IMR-90 (cell line): ENCODE data around the gene RIPOR3. TPM values are rescaled to one million over a fixed set of nuclear protein-coding genes. Genes with fewer than 3 reads are reported as not detected.

Source experiments
- ATAC-seq: fragments of 200-7000 bp; cut with Tn5 transposase; 2 replicates; pipeline ENCODE4 v1.9.1; 2020; ENCODE audit warnings: low read depth, mild to moderate bottlenecking, moderate library complexity
- BruUV-seq: library from RNA; stranded (reverse); fragments of 400-500 nt; replicated peaks from 2 replicates; lab custom pipeline; 2021; lab: Mats Ljungman, UMichigan
- CTCF ChIA-PET: fragments of 300-600 bp; formaldehyde crosslinking; extraction: SDS; loops from one replicate; lab custom pipeline; 2021; ENCODE audit warnings: antibody characterized with exemption; lab: Yijun Ruan, JAX
- POLR2A ChIA-PET: fragments of 300-600 bp; sonication (Branson Sonifier 250); formaldehyde crosslinking; loops from one replicate; lab custom pipeline; 2022; ENCODE audit warnings: antibody characterized with exemption; ENCODE audit not compliant: unreplicated experiment; lab: Charles Lee
- DNase-seq: peaks from one replicate; pipeline ENCODE4 v3.0.0; 2013
- H2AFZ ChIP-seq: replicated peaks from 2 replicates; pipeline ENCODE3; 2013; ENCODE audit warnings: low read length, mild to moderate bottlenecking; ENCODE audit not compliant: poor library complexity
- H2AK5ac ChIP-seq: 2 replicates; pipeline ENCODE4 v1.6.1; 2013; ENCODE audit warnings: low read depth, low read length, inconsistent platforms
- H2AK9ac ChIP-seq: replicated peaks from 2 replicates; pipeline ENCODE3; 2013; ENCODE audit warnings: mild to moderate bottlenecking, low read depth, low read length, moderate library complexity; ENCODE audit not compliant: poor library complexity
- H2BK120ac ChIP-seq: 2 replicates; pipeline ENCODE4 v1.6.1; 2013; ENCODE audit warnings: low read depth, low read length, inconsistent platforms
- H2BK15ac ChIP-seq: 3 replicates; pipeline ENCODE4 v1.6.1; 2013; ENCODE audit warnings: low read depth, low read length, inconsistent platforms
- H2BK20ac ChIP-seq: 2 replicates; pipeline ENCODE4 v1.6.1; 2013; ENCODE audit warnings: low read depth, mild to moderate bottlenecking, inconsistent platforms, low read length, moderate library complexity
- H2BK5ac ChIP-seq: 2 replicates; pipeline ENCODE4 v1.6.1; 2013; ENCODE audit warnings: mild to moderate bottlenecking, low read depth, low read length, inconsistent platforms; ENCODE audit not compliant: poor library complexity, severe bottlenecking
- H3K14ac ChIP-seq: replicated peaks from 2 replicates; pipeline ENCODE4 v1.6.1; 2013; ENCODE audit warnings: low read depth, low read length, inconsistent platforms
- H3K18ac ChIP-seq: 2 replicates; pipeline ENCODE4 v1.6.1; 2013; ENCODE audit warnings: low read depth, low read length, control low read depth
- H3K23ac ChIP-seq: 2 replicates; pipeline ENCODE4 v1.6.1; 2013; ENCODE audit warnings: low read depth, low read length, inconsistent platforms
- H3K27ac ChIP-seq: 2 replicates; pipeline ENCODE4 v1.5.1; 2013; ENCODE audit warnings: mild to moderate bottlenecking, control low read depth, low read length; ENCODE audit not compliant: insufficient read depth
- H3K27me3 ChIP-seq: 2 replicates; pipeline ENCODE4 v1.6.1; 2013; ENCODE audit warnings: low read length; ENCODE audit not compliant: control insufficient read depth, insufficient read depth
- H3K36me3 ChIP-seq: 2 replicates; pipeline ENCODE4 v1.6.1; 2013; ENCODE audit warnings: low read length, mixed read lengths; ENCODE audit not compliant: control insufficient read depth, insufficient read depth
- H3K4ac ChIP-seq: 2 replicates; pipeline ENCODE4 v1.6.1; 2013; ENCODE audit warnings: low read depth, low read length, inconsistent platforms
- H3K4me1 ChIP-seq: 2 replicates; pipeline ENCODE4 v1.6.1; 2013; ENCODE audit warnings: low read length, mixed read lengths; ENCODE audit not compliant: control insufficient read depth, insufficient read depth
- H3K4me2 ChIP-seq: 2 replicates; pipeline ENCODE4 v1.6.1; 2013; ENCODE audit warnings: low read depth, mild to moderate bottlenecking, control low read depth, low read length, moderate library complexity
- H3K4me3 ChIP-seq: 2 replicates; pipeline ENCODE4 v1.5.1; 2013; ENCODE audit warnings: low read depth, mild to moderate bottlenecking, control low read depth, low read length, moderate library complexity; ENCODE audit not compliant: insufficient read depth
- H3K56ac ChIP-seq: 2 replicates; pipeline ENCODE4 v1.6.1; 2013; ENCODE audit warnings: low read length, inconsistent platforms; ENCODE audit not compliant: insufficient read depth; ENCODE audit errors: extremely low read depth
- H3K79me1 ChIP-seq, 2 experiments: 2 replicates each; pipeline ENCODE4 v1.6.1; 2013; ENCODE audit warnings: low read length in 2 of 2, inconsistent platforms in 1 of 2, low read depth in 1 of 2
- H3K9ac ChIP-seq: 2 replicates; pipeline ENCODE4 v1.6.1; 2013; ENCODE audit warnings: low read depth, low read length, control low read depth
- H3K9me1 ChIP-seq: 2 replicates; pipeline ENCODE4 v1.6.1; 2013; ENCODE audit warnings: low read length, inconsistent platforms; ENCODE audit not compliant: insufficient read depth
- H3K9me3 ChIP-seq: 2 replicates; pipeline ENCODE4 v1.6.1; 2013; ENCODE audit warnings: low read length; ENCODE audit not compliant: control insufficient read depth, insufficient read depth
- H4K20me1 ChIP-seq: 2 replicates; pipeline ENCODE4 v1.6.1; 2013; ENCODE audit warnings: low read length, inconsistent platforms; ENCODE audit not compliant: insufficient read depth
- H4K5ac ChIP-seq: 2 replicates; pipeline ENCODE4 v1.6.1; 2013; ENCODE audit warnings: mild to moderate bottlenecking, low read depth, low read length, control low read depth
- H4K8ac ChIP-seq, 2 experiments: 2 replicates each; pipeline ENCODE4 v1.6.1; 2013; ENCODE audit warnings: low read depth in 2 of 2, low read length in 2 of 2, control low read depth in 1 of 2, inconsistent platforms in 1 of 2
- H4K91ac ChIP-seq: 2 replicates; pipeline ENCODE4 v1.6.1; 2013; ENCODE audit warnings: low read depth, low read length, inconsistent platforms; ENCODE audit not compliant: insufficient read depth
- FOS ChIP-seq: fragments of 150-350 bp; IDR thresholded peaks from 2 replicates; pipeline ENCODE4 v1.6.1; 2016; ENCODE audit warnings: low read depth, low read length
- MAFK ChIP-seq: IDR thresholded peaks from 2 replicates; pipeline ENCODE4 v1.6.1; 2012; ENCODE audit warnings: low read depth, low read length, improper control_type of control experiment
- POLR2A ChIP-seq: IDR thresholded peaks from 2 replicates; pipeline ENCODE4 v1.6.1; 2012; ENCODE audit warnings: mild to moderate bottlenecking, low read depth, low read length
- RAD21 ChIP-seq: IDR thresholded peaks from 2 replicates; pipeline ENCODE4 v1.6.1; 2012; ENCODE audit warnings: low read length, improper control_type of control experiment
- RCOR1 ChIP-seq: IDR thresholded peaks from 2 replicates; pipeline ENCODE4 v1.6.1; 2012; ENCODE audit warnings: mild to moderate bottlenecking, low read length, improper control_type of control experiment; ENCODE audit not compliant: insufficient replicate concordance
- RFX5 ChIP-seq: IDR thresholded peaks from 2 replicates; pipeline ENCODE4 v1.8.0; 2012; ENCODE audit warnings: low read depth, mild to moderate bottlenecking, low read length, moderate library complexity
- SMC3 ChIP-seq: fragments of 150-350 bp; IDR thresholded peaks from 2 replicates; pipeline ENCODE4 v1.6.1; 2016; ENCODE audit warnings: low read depth, mild to moderate bottlenecking, antibody characterized with exemption, low read length, moderate library complexity
- WGBS, 2 experiments: methylation state at CpG; one replicate each; pipeline versions ENCODE4 v1.1.5 to v1.1.7; 2013; ENCODE audit warnings: missing lambda C conversion rate in 2 of 2; ENCODE audit not compliant: insufficient read length in 1 of 2; ENCODE audit errors: extremely low coverage in 2 of 2; 5-methylcytosine and 5-hydroxymethylcytosine counted together
- dilution Hi-C: fragments of 300-500 bp; cut with HindIII; formaldehyde crosslinking; loops from one replicate; pipeline ENCODE4 v1.14.3; 2018; ENCODE audit warnings: low sequenced_read_pairs; ENCODE audit not compliant: unreplicated experiment
- in situ Hi-C: fragments of 300-500 bp; cut with MboI; formaldehyde crosslinking; loops from 3 replicates; pipeline ENCODE4 v1.14.3; 2019; ENCODE audit warnings: low sequenced_read_pairs, inconsistent platforms, mixed read lengths
- intact Hi-C: fragments of 100-400 bp; cut with micrococcal nuclease; formaldehyde crosslinking; loops from 2 replicates; pipeline ENCODE4 v1.10.0; 2022
- polyA plus RNA-seq, 3 experiments: library from polyadenylated mRNA; depleted of rRNA; stranded (reverse); fragments of >200 nt; gene quantifications; 2 replicates each; pipeline ENCODE4 v1.2.3, GENCODE V29; 2012; ENCODE audit warnings: low replicate concordance in 1 of 3
- total RNA-seq: library from RNA; depleted of rRNA; stranded (reverse); fragments of >200 nt; gene quantifications from 2 replicates; pipeline ENCODE4 v1.2.3, GENCODE V29; 2012
- TF ChIP-seq, protein P1 (sequence below): fragments of 150-350 bp; IDR thresholded peaks from 2 replicates; pipeline ENCODE4 v1.6.1; 2016; ENCODE audit warnings: low read depth, mild to moderate bottlenecking, low read length, moderate library complexity, borderline replicate concordance
- TF ChIP-seq, protein P2 (sequence below): fragments of 150-350 bp; IDR thresholded peaks from 2 replicates; pipeline ENCODE4 v1.6.1; 2017; ENCODE audit warnings: mild to moderate bottlenecking, antibody characterized with exemption, low read length, low read depth

RIPOR3 gene
- total and polyA plus RNA-seq, 2 of the 4 experiments (the other 2 are of a cell fraction) = 0.54 to 1.7 TPM

- TF ChIP-seq, protein P1, sequence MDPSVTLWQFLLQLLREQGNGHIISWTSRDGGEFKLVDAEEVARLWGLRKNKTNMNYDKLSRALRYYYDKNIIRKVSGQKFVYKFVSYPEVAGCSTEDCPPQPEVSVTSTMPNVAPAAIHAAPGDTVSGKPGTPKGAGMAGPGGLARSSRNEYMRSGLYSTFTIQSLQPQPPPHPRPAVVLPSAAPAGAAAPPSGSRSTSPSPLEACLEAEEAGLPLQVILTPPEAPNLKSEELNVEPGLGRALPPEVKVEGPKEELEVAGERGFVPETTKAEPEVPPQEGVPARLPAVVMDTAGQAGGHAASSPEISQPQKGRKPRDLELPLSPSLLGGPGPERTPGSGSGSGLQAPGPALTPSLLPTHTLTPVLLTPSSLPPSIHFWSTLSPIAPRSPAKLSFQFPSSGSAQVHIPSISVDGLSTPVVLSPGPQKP = no peak
Measured at GRCh38 chr20:50543326-50543725, 148.0 kb downstream of the RIPOR3 start (continued).

GRCh38 chr20:50541606-50542041, 149.7 kb downstream of the RIPOR3 start:
- peak overlapping the region; percentile 34 to 94 for H4K8ac ChIP-seq
- peak overlapping the region; percentile 68 for H3K56ac ChIP-seq
- H4K5ac ChIP-seq = peak overlapping the region; percentile 90
- H3K4me3 ChIP-seq = no peak overlapping the region
- peak overlapping the region; percentile 7; the same call in 1 of the 2 replicates for H3K9ac ChIP-seq
- peak overlapping the region; percentile 95 for H3K4ac ChIP-seq
- peak overlapping the region; percentile 97 for H2AK5ac ChIP-seq
- peaks cover 31% of the 10 kb centered on the region for H3K9me1 ChIP-seq
- intact Hi-C loops (no loop called here), dilution Hi-C loops (no loop called here), in situ Hi-C loops (no loop called here)
- ATAC-seq (no peak), DNase-seq (no peak)
- peak overlapping the region; percentile 63 for H2BK15ac ChIP-seq
- H2AFZ ChIP-seq = peak overlapping the region; percentile 48
- peaks cover 25% of the 10 kb centered on the region for H4K20me1 ChIP-seq
- peak overlapping the region; percentile 99 for H2BK5ac ChIP-seq
- no TSS peak for BruUV-seq
- H4K91ac ChIP-seq = peak overlapping the region; percentile 94
- H2AK9ac ChIP-seq = peak overlapping the region; percentile 93
- H3K9me3 ChIP-seq = no peaks in the 10 kb centered on the region
- H3K36me3 ChIP-seq = peaks cover 9% of the 10 kb centered on the region
- peak overlapping the region; percentile 96 for H3K27ac ChIP-seq
- H3K18ac ChIP-seq = peak overlapping the region; percentile 97
- peaks cover 44 to 79% of the 10 kb centered on the region in 2 experiments for H3K79me1 ChIP-seq
- peak overlapping the region; percentile 60; the same call in 1 of the 2 replicates for H3K4me2 ChIP-seq
- H3K4me1 ChIP-seq = peaks cover 26% of the 10 kb centered on the region
- CTCF ChIA-PET = no interaction called here
- no peaks in the 10 kb centered on the region for H3K27me3 ChIP-seq
- peak overlapping the region; percentile 89 for H3K14ac ChIP-seq
- peak overlapping the region; percentile 97 for H3K23ac ChIP-seq
- peak overlapping the region; percentile 94 for H2BK20ac ChIP-seq
- H2BK120ac ChIP-seq = peak overlapping the region; percentile 96
- TF ChIP-seq, protein P2, sequence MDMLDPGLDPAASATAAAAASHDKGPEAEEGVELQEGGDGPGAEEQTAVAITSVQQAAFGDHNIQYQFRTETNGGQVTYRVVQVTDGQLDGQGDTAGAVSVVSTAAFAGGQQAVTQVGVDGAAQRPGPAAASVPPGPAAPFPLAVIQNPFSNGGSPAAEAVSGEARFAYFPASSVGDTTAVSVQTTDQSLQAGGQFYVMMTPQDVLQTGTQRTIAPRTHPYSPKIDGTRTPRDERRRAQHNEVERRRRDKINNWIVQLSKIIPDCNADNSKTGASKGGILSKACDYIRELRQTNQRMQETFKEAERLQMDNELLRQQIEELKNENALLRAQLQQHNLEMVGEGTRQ = no peak
- TF ChIP-seq RAD21 (no peak), POLR2A (no peak), RCOR1 (no peak), SMC3 (no peak), MAFK (no peak), FOS (no peak), RFX5 (no peak)
- 100% methylated on average over 2 of the region's 5 CpGs; no CpG with 5 or more reads in 1 of the 2 experiments for WGBS, 2 experiments
- POLR2A ChIA-PET = interaction anchor here (0.7 kb wide), 1 partner anchor 67 kb away, joined by 3 read pairs; no protein-coding TSS in a partner anchor
